PC-3 (cell line): ENCODE data around the gene SERPINI2. TPM values are rescaled to one million over a fixed set of nuclear protein-coding genes. Genes with fewer than 3 reads are reported as not detected.
A peak's percentile ranks its signal among the peaks of the same experiment; 100 is the strongest.

Experiments
- ATAC-seq: fragments of 200-7000 bp; cut with Tn5 transposase; 2 replicates; pipeline ENCODE4 v1.9.1; 2020; ENCODE audit warnings: mild to moderate bottlenecking, moderate library complexity
- BruUV-seq: library from RNA; stranded (reverse); fragments of 400-500 nt; replicated peaks from 2 replicates; lab custom pipeline; 2021; lab: Mats Ljungman, UMichigan
- CTCF ChIA-PET: fragments of 300-600 bp; sonication (Branson Sonifier 250); formaldehyde crosslinking; loops from one replicate; lab custom pipeline; 2022; ENCODE audit warnings: antibody characterized with exemption; lab: Charles Lee
- POLR2A ChIA-PET: fragments of 300-600 bp; sonication (Branson Sonifier 250); formaldehyde crosslinking; loops from one replicate; lab custom pipeline; 2022; ENCODE audit warnings: antibody characterized with exemption; ENCODE audit not compliant: unreplicated experiment; lab: Charles Lee
- DNase-seq: peaks from one replicate; pipeline ENCODE4 v3.0.0-alpha.2; 2015
- H2AFZ ChIP-seq: fragments of 300-600 bp; sonication (generic); 2 replicates; pipeline ENCODE4 v1.6.0; 2016; ENCODE audit warnings: antibody characterized with exemption, low read length
- H3F3A ChIP-seq: fragments of 300-600 bp; sonication (generic); one replicate; pipeline ENCODE4 v1.6.0; 2017; ENCODE audit warnings: antibody characterized with exemption, low read length, control low read depth, mild to moderate bottlenecking; ENCODE audit not compliant: unreplicated experiment
- H3K27ac ChIP-seq: fragments of 300-600 bp; sonication (generic); 2 replicates; pipeline ENCODE4 v1.5.1; 2016; ENCODE audit warnings: mild to moderate bottlenecking, low read length
- H3K27me3 ChIP-seq: fragments of 300-600 bp; sonication (generic); 2 replicates; pipeline ENCODE4 v1.6.1; 2016; ENCODE audit warnings: low read length, mixed read lengths
- H3K36me3 ChIP-seq: fragments of 300-600 bp; sonication (generic); 2 replicates; pipeline ENCODE4 v1.6.1; 2016; ENCODE audit warnings: low read depth, mixed run types, low read length, mixed read lengths
- H3K4me1 ChIP-seq: fragments of 300-600 bp; sonication (generic); 2 replicates; pipeline ENCODE4 v1.5.1; 2016; ENCODE audit warnings: low read length; ENCODE audit not compliant: insufficient read depth
- H3K4me2 ChIP-seq: fragments of 300-600 bp; sonication (generic); 2 replicates; pipeline ENCODE4 v1.6.0; 2016; ENCODE audit warnings: low read length
- H3K4me3 ChIP-seq: fragments of 300-600 bp; sonication (generic); 2 replicates; pipeline ENCODE4 v1.5.1; 2016; ENCODE audit warnings: mild to moderate bottlenecking, low read length, mixed read lengths
- H3K79me2 ChIP-seq: fragments of 300-600 bp; sonication (generic); 2 replicates; pipeline ENCODE4 v1.6.1; 2017; ENCODE audit warnings: low read length, mixed read lengths
- H3K9ac ChIP-seq: fragments of 300-600 bp; sonication (generic); 2 replicates; pipeline ENCODE4 v1.6.0; 2016; ENCODE audit warnings: mild to moderate bottlenecking, low read length
- H3K9me2 ChIP-seq: fragments of 300-600 bp; sonication (generic); replicated peaks from 2 replicates; pipeline ENCODE4 v1.6.1; 2016; ENCODE audit warnings: mixed run types, low read length, mixed read lengths
- H3K9me3 ChIP-seq: fragments of 300-600 bp; sonication (generic); 2 replicates; pipeline ENCODE4 v1.6.1; 2016; ENCODE audit warnings: low read length, mixed read lengths
- H4K20me1 ChIP-seq: fragments of 300-600 bp; sonication (generic); 2 replicates; pipeline ENCODE4 v1.6.1; 2016; ENCODE audit warnings: low read length, mixed read lengths
- EZH2 ChIP-seq: fragments of 300-600 bp; sonication (generic); IDR thresholded peaks from one replicate; pipeline ENCODE4 v1.6.1; 2017; ENCODE audit warnings: antibody characterized with exemption, mild to moderate bottlenecking, low read length; ENCODE audit not compliant: unreplicated experiment
- EZH2phosphoT487 ChIP-seq: fragments of 300-600 bp; sonication (generic); IDR thresholded peaks from 2 replicates; pipeline ENCODE4 v1.6.1; 2018; ENCODE audit warnings: mild to moderate bottlenecking, antibody characterized with exemption, low read length, borderline replicate concordance
- intact Hi-C: fragments of 100-400 bp; cut with micrococcal nuclease; formaldehyde crosslinking; loops from 2 replicates; pipeline ENCODE4 v1.9.0; 2023
- total RNA-seq: library from RNA; depleted of rRNA; stranded (reverse); fragments of >200 nt; gene quantifications from 2 replicates; pipeline ENCODE4 v1.2.3, GENCODE V29; 2014; rRNA removed
- TF ChIP-seq, protein P1 (sequence below): fragments of 300-600 bp; sonication (generic); conservative IDR thresholded peaks from 2 replicates; pipeline ENCODE4 v1.5.1; 2017; ENCODE audit warnings: antibody characterized with exemption, low read depth, mild to moderate bottlenecking, low read length

The SERPINI2 gene
- total RNA-seq, 1 experiment from 2014 or later = not detected

DNA sequence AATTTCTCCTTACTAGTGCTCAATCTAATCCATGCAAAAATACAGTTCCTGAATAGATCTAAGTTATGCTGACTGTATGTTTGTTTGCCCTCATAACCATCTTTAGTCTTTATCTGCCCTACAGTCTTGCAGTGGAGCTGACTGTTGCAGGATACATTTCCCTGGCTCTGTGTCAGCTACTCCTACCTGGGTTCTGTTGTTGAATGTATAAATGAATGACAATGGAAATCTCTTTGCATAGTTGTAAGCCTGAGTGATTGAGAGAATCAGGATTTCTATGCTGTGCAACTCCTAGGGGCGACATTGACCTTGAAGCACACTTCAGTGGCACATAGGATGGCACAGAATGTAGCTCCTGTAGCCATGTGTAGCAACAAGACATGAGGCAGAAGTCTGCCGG, 77.8 kb downstream of the SERPINI2 start:
- H3K9me3 ChIP-seq = no peaks in the 10 kb centered on the region
- no TSS peak for BruUV-seq
- POLR2A ChIA-PET = no interaction called here
- CTCF ChIA-PET = no interaction called here
- H3K4me2 ChIP-seq = no peak overlapping the region
- DNase-seq (no peak), ATAC-seq (no peak)
- H3K79me2 ChIP-seq = no peaks in the 10 kb centered on the region
- no peak overlapping the region for H3K9ac ChIP-seq
- no peaks in the 10 kb centered on the region; the same call in 1 of the 2 replicates for H3K27me3 ChIP-seq
- intact Hi-C loops = no loop called here
- no peak for TF ChIP-seq EZH2
- TF ChIP-seq EZH2phosphoT487 = no peak
- TF ChIP-seq, protein P1, sequence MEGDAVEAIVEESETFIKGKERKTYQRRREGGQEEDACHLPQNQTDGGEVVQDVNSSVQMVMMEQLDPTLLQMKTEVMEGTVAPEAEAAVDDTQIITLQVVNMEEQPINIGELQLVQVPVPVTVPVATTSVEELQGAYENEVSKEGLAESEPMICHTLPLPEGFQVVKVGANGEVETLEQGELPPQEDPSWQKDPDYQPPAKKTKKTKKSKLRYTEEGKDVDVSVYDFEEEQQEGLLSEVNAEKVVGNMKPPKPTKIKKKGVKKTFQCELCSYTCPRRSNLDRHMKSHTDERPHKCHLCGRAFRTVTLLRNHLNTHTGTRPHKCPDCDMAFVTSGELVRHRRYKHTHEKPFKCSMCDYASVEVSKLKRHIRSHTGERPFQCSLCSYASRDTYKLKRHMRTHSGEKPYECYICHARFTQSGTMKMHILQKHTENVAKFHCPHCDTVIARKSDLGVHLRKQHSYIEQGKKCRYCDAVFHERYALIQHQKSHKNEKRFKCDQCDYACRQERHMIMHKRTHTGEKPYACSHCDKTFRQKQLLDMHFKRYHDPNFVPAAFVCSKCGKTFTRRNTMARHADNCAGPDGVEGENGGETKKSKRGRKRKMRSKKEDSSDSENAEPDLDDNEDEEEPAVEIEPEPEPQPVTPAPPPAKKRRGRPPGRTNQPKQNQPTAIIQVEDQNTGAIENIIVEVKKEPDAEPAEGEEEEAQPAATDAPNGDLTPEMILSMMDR = no peak
- H3K36me3 ChIP-seq = no peaks in the 10 kb centered on the region
- H3K4me3 ChIP-seq = no peak overlapping the region
- no peak overlapping the region for H3K27ac ChIP-seq
- H4K20me1 ChIP-seq = no peaks in the 10 kb centered on the region
- no peaks in the 10 kb centered on the region for H3F3A ChIP-seq
- H3K9me2 ChIP-seq = no peaks in the 10 kb centered on the region
- H3K4me1 ChIP-seq = no peaks in the 10 kb centered on the region
- H2AFZ ChIP-seq = no peak overlapping the region

DNA sequence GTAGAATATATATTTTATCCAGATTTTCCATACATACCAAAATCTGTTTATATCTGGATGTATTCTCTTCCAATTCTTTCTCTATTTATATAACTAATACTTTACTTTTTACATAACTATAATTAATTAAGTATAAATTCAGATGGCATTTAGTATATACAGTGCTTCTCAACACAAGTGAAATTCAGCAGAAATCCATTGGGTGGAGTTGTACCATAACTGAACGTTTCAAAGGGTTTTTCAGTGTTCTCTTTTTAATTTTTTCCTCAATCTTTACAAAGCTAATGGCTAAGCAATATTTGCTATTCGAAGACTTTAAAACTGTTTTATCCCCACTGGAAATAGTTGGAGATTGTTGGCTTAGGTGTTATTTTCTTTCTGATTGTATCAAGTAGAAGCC, 79.8 kb downstream of the SERPINI2 start:
- DNase-seq (peak; percentile 20), ATAC-seq (peak; percentile 37; the same call in 1 of the 2 replicates)
- BruUV-seq = no TSS peak
- Histone ChIP-seq H4K20me1 (no peaks in the 10 kb centered on the region), H3K36me3 (no peaks in the 10 kb centered on the region), H3K27me3 (no peaks in the 10 kb centered on the region; the same call in 1 of the 2 replicates), H3K4me2 (no peak overlapping the region), H3K4me1 (no peaks in the 10 kb centered on the region), H3F3A (no peaks in the 10 kb centered on the region), H3K27ac (no peak overlapping the region), H2AFZ (no peak overlapping the region), H3K9me2 (no peaks in the 10 kb centered on the region), H3K9ac (no peak overlapping the region), H3K4me3 (no peak overlapping the region), H3K9me3 (no peaks in the 10 kb centered on the region), H3K79me2 (no peaks in the 10 kb centered on the region)
- intact Hi-C loops = no loop called here
- ChIA-PET POLR2A (no interaction called here), CTCF (interaction anchor here (0.9 kb wide), 1 partner anchor 347 kb away, joined by 3 read pairs; no protein-coding TSS in a partner anchor)
- no peak for TF ChIP-seq EZH2phosphoT487
- TF ChIP-seq, protein P1 = peak; percentile 37; the same call in 1 of the 2 replicates

Other genes starting within 250 kb of the SERPINI2 start
- gene ZBBX, start 93.7 kb downstream of the SERPINI2 start, total RNA-seq = 1.0 TPM in 1 of 2 replicates, not detected in the other
- 0.33 TPM in 1 of 2 replicates, not detected in the other for gene WDR49, start 179.9 kb upstream of the SERPINI2 start, total RNA-seq